LNCaP clone FGC (cell line): ENCODE results near the gene NT5DC2.

Experiments
- DNase-seq: peaks from one replicate; pipeline ENCODE4 v3.0.0-alpha.2; 2011; ENCODE audit warnings: low read depth
- H3K4me3 ChIP-seq: 2 replicates; pipeline ENCODE4 v1.5.1; 2011; ENCODE audit warnings: mild to moderate bottlenecking, low read depth, low read length, control low read depth
- TF ChIP-seq, protein P1 (sequence below): IDR thresholded peaks from 2 replicates; pipeline ENCODE4 v1.5.1; 2012; ENCODE audit warnings: mild to moderate bottlenecking; ENCODE audit not compliant: control insufficient read depth, insufficient read depth; ENCODE audit errors: extremely low read depth

NT5DC2 gene

DNA sequence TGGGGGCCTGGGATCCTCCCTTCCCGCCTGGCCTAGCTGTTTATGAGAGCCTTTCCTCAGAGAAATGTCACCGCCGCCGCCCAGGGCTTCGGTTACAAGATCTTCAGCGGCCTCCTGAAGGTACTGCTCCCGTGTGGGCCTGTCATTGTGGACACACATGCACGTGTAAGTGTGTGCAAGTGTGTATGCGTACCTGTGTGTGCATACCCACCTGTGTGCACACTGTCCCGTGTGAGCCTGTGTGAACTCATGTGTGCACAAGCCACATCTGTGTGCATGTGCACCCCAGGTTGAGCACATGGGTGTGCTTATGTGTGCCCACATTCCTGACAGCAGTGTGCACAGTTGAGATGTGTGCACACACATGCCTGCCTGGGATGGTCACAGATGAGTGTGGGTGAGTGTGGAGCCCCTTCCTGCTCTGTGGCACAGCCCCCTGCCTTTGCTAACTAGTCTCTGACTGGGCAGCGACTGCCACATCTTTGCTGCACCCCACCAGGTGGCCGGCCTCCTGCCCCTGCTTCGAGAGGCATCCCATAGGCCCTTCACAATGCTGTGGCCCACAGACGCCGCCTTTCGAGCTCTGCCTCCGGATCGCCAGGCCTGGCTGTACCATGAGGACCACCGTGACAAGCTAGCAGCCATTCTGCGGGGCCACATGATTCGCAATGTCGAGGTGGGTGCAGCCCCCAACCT, 14.1 kb downstream of the NT5DC2 start:
- DNase-seq: no peak
- no peak overlapping the region for H3K4me3 ChIP-seq
- TF ChIP-seq, protein P1, sequence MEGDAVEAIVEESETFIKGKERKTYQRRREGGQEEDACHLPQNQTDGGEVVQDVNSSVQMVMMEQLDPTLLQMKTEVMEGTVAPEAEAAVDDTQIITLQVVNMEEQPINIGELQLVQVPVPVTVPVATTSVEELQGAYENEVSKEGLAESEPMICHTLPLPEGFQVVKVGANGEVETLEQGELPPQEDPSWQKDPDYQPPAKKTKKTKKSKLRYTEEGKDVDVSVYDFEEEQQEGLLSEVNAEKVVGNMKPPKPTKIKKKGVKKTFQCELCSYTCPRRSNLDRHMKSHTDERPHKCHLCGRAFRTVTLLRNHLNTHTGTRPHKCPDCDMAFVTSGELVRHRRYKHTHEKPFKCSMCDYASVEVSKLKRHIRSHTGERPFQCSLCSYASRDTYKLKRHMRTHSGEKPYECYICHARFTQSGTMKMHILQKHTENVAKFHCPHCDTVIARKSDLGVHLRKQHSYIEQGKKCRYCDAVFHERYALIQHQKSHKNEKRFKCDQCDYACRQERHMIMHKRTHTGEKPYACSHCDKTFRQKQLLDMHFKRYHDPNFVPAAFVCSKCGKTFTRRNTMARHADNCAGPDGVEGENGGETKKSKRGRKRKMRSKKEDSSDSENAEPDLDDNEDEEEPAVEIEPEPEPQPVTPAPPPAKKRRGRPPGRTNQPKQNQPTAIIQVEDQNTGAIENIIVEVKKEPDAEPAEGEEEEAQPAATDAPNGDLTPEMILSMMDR: no peak

DNA sequence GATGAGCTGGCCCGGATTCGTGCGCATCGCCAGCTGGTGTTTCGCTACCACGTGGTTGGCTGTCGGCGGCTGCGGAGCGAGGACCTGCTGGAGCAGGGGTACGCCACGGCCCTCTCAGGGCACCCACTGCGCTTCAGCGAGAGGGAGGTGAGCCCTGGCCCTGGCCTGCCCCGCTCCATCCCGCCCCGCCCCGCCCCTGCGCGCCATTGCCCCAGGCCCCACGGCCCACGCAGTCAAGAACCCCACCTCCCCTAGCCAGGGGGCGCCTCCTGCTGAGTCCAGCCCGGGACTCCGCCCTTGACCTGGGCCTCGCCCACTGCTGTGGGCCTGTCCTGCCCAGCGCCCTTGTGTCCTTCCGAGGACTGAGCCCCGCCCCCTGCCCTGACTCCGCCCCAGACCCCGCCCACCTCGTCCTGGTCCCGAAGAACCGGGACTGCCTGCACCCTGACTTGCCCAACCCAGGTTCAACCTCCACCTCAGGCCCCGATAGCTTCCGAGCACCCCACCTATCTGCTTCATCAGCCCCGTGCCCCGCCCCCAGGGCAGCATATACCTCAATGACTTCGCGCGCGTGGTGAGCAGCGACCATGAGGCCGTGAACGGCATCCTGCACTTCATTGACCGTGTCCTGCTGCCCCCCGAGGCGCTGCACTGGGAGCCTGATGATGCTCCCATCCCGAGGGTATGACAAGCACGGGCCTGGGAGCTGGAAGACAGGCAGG, 14.8 kb downstream of the NT5DC2 start:
- no peak for DNase-seq
- TF ChIP-seq, protein P1: no peak
- H3K4me3 ChIP-seq: no peak overlapping the region

DNA sequence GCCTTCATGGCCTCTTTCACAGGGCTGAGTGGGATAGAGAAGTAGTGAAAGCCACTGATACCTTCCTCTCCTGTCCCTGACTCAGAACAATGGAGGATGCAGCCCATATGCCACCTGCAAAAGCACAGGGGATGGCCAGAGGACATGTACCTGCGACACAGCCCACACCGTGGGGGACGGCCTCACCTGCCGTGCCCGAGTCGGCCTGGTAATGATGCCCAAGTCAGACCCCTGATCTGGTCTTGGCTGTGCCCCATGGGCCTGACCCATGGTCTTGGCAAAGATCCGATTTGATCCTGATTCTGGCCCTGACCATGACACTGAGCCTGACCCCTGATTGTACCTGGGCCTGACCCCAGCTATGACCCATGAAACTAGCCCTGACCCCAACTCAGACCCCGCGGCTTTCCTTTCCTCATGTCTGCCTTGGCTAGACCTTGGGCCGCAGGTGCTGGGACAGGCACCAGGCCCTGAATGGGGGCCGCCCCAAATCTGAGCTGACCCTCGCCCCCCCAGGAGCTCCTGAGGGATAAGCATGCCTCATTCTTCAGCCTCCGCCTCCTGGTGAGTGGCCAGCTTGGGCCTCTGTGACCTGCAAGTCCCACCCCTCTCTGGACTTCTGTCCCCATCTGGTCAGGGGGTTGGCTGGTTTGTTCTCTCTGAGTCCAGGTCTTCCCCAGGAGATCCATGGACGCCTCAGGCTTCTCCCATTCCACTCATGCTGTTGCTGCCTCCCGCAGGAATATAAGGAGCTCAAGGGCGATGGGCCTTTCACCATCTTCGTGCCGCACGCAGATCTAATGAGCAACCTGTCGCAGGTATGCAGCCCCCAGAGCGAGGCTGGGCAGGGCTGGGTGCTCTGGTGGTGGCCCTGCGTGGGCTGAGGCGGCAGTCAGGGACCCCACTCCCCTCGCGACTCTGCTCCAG, 15.6 kb downstream of the NT5DC2 start:
- H3K4me3 ChIP-seq: no peak overlapping the region
- DNase-seq: no peak
- TF ChIP-seq, protein P1: no peak

GRCh38 chr3:52516509-52517195, 17.0 kb downstream of the NT5DC2 start:
- TF ChIP-seq, protein P1: no peak
- no peak for DNase-seq
- H3K4me3 ChIP-seq: no peak overlapping the region

DNA sequence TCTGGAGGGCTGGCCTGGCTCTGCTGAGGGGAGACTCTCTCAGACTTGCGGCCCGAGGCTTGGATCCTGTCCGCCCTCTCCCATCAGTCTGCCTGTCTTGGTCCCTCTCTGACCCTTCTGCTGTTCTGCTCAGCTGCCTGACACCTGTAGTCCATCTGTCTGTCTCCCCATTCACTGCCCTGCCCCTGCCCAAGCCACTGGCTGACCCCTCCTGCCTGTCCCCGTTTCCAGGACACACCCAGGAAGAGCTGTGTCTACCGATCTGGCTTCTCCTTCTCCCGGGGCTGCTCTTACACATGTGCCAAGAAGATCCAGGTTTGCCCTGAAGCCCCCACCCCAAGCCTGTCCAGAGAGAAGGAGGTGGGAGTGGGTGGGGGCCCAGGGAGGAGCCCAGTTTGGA, 18.5 kb downstream of the NT5DC2 start:
- no peak for DNase-seq
- no peak overlapping the region for H3K4me3 ChIP-seq
- TF ChIP-seq, protein P1: no peak

- TF ChIP-seq, protein P1: no peak
- DNase-seq: no peak
- no peak overlapping the region for H3K4me3 ChIP-seq
Observed at GRCh38 chr3:52514576-52514975, 19.1 kb downstream of the NT5DC2 start.
